GM12891 (cell line): ENCODE results near the gene PLA2G15.
"Not testable (repeated sequence)": the region's sequence is repeated elsewhere in the genome, so short reads cannot be mapped to it uniquely, and the experiment has no call there.

Source experiments
- DNase-seq: peaks from one replicate; pipeline ENCODE4 v3.0.0; 2011; ENCODE audit warnings: low spot score; ENCODE audit not compliant: insufficient read length
- FAIRE-seq: peaks from 2 replicates; lab custom pipeline; 2011; peaks lifted over from hg19 to GRCh38; lab: Jason Lieb, UNC
- PAX5 ChIP-seq: IDR thresholded peaks from 2 replicates; pipeline ENCODE4 v1.6.1; 2011; ENCODE audit warnings: low read length, moderate library complexity, mild to moderate bottlenecking; ENCODE audit not compliant: insufficient read depth, severe bottlenecking
- POLR2A ChIP-seq: IDR thresholded peaks from 2 replicates; pipeline ENCODE4 v1.6.1; 2011; ENCODE audit warnings: low read depth, low read length, control low read depth
- POLR2AphosphoS5 ChIP-seq: IDR thresholded peaks from 2 replicates; pipeline ENCODE4 v1.6.1; 2011; ENCODE audit warnings: low read depth, low read length, control low read depth
- POU2F2 ChIP-seq: IDR thresholded peaks from 2 replicates; pipeline ENCODE4 v1.6.1; 2011; ENCODE audit warnings: low read depth, mild to moderate bottlenecking, control low read depth, low read length, moderate library complexity
- SPI1 ChIP-seq: IDR thresholded peaks from 2 replicates; pipeline ENCODE4 v1.6.1; 2011; ENCODE audit warnings: low read depth, low read length, control low read depth
- TAF1 ChIP-seq: IDR thresholded peaks from 2 replicates; pipeline ENCODE4 v1.6.1; 2011; ENCODE audit warnings: low read depth, low read length, control low read depth

PLA2G15 gene

GRCh38 chr16:68286153-68287074 lies 41.2 kb downstream of the PLA2G15 start:
- peak; percentile 84 for FAIRE-seq
- DNase-seq, result no peak
- TF ChIP-seq SPI1, result peak; percentile 91
- TF ChIP-seq TAF1, result no peak

- FAIRE-seq (peak; percentile 93), DNase-seq (no peak)
- no peak for TF ChIP-seq POU2F2
- no peak for TF ChIP-seq SPI1
- TF ChIP-seq TAF1, result no peak
- TF ChIP-seq POLR2A, result no peak
- TF ChIP-seq POLR2AphosphoS5, result no peak
- no peak for TF ChIP-seq PAX5
Measured at GRCh38 chr16:68287276-68288251, 42.4 kb downstream of the PLA2G15 start.

- TF ChIP-seq POLR2A (no peak), TAF1 (no peak), POLR2AphosphoS5 (no peak), POU2F2 (no peak)
- DNase-seq (no peak), FAIRE-seq (no peak)
Measured at GRCh38 chr16:68288252-68288650, 43.1 kb downstream of the PLA2G15 start.

- FAIRE-seq, DNase-seq: not testable (repeated sequence)
Measured at GRCh38 chr16:68288796-68289195, 43.6 kb downstream of the PLA2G15 start.

GRCh38 chr16:68289202-68289601 lies 44.0 kb downstream of the PLA2G15 start:
- no peak for FAIRE-seq
- TF ChIP-seq POLR2A, result no peak
- TF ChIP-seq PAX5, result no peak
- no peak for TF ChIP-seq POLR2AphosphoS5
- no peak for TF ChIP-seq SPI1
- no peak for TF ChIP-seq POU2F2
- no peak for TF ChIP-seq TAF1
- DNase-seq, result no peak

GRCh38 chr16:68289621-68290329 lies 44.6 kb downstream of the PLA2G15 start:
- FAIRE-seq, result peak; percentile 94
- TF ChIP-seq POU2F2 (peak; percentile 51; the same call in 1 of the 2 replicates), PAX5 (no peak), SPI1 (peak; percentile 97), TAF1 (peak; percentile 45; the same call in 1 of the 2 replicates), POLR2A (peak; percentile 21), POLR2AphosphoS5 (no peak)

GRCh38 chr16:68290450-68290849 lies 45.3 kb downstream of the PLA2G15 start:
- TF ChIP-seq SPI1 (no peak), POLR2A (no peak), POU2F2 (no peak), TAF1 (no peak), PAX5 (no peak), POLR2AphosphoS5 (no peak)
- DNase-seq (no peak), FAIRE-seq (no peak)

More at GRCh38 chr16:68289621-68290329, 44.6 kb downstream of the PLA2G15 start:
- DNase-seq, result peak; percentile 63

GRCh38 chr16:68291227-68291626 lies 46.1 kb downstream of the PLA2G15 start:
- FAIRE-seq, result no peak
- no peak for DNase-seq
- TF ChIP-seq POLR2A (no peak), SPI1 (no peak), TAF1 (no peak), POU2F2 (no peak), POLR2AphosphoS5 (no peak), PAX5 (no peak)

GRCh38 chr16:68292425-68292824 lies 47.3 kb downstream of the PLA2G15 start:
- no peak for FAIRE-seq
- no peak for TF ChIP-seq POU2F2
- TF ChIP-seq SPI1, result no peak
- no peak for TF ChIP-seq POLR2AphosphoS5
- TF ChIP-seq POLR2A, result no peak
- no peak for TF ChIP-seq PAX5
- TF ChIP-seq TAF1, result no peak
- DNase-seq, result no peak
